GM23338 (cell line): ENCODE measurements around the gene BTBD16. TPM values are rescaled to one million over a fixed set of nuclear protein-coding genes. Genes with fewer than 3 reads are reported as not detected.

ENCODE experiments used
- ATAC-seq: fragments of 200-7000 bp; cut with Tn5 transposase; 3 replicates; pipeline ENCODE4 v1.9.1; 2020
- DNase-seq: peaks from one replicate; pipeline ENCODE4 v3.0.0-alpha.2; 2015; ENCODE audit warnings: low spot score
- H2AFZ ChIP-seq: fragments of 200-600 bp; sonication (generic); 2 replicates; pipeline ENCODE4 v1.8.0; 2016; ENCODE audit warnings: antibody characterized with exemption, mild to moderate bottlenecking, moderate library complexity
- H3F3A ChIP-seq: fragments of 200-600 bp; sonication (generic); replicated peaks from 2 replicates; pipeline ENCODE4 v1.8.0; 2017; ENCODE audit warnings: antibody characterized with exemption, mixed run types, low read depth
- H3K27ac ChIP-seq: fragments of 200-600 bp; sonication (generic); 2 replicates; pipeline ENCODE4 v1.6.1; 2016; ENCODE audit warnings: low read depth
- H3K27me3 ChIP-seq: fragments of 200-600 bp; sonication (generic); 2 replicates; pipeline ENCODE4 v1.8.0; 2016; ENCODE audit warnings: mild to moderate bottlenecking, mixed run types, moderate library complexity; ENCODE audit not compliant: insufficient read depth
- H3K36me3 ChIP-seq: fragments of 200-600 bp; sonication (generic); 2 replicates; pipeline ENCODE4 v1.8.0; 2016; ENCODE audit warnings: mild to moderate bottlenecking; ENCODE audit not compliant: insufficient read depth
- H3K4me1 ChIP-seq: fragments of 200-600 bp; sonication (generic); 2 replicates; pipeline ENCODE4 v1.8.0; 2016; ENCODE audit warnings: mild to moderate bottlenecking, moderate library complexity; ENCODE audit not compliant: insufficient read depth
- H3K4me2 ChIP-seq: fragments of 200-600 bp; sonication (generic); 2 replicates; pipeline ENCODE4 v1.7.1; 2017; ENCODE audit warnings: mixed run types
- H3K4me3 ChIP-seq: fragments of 200-600 bp; sonication (generic); 2 replicates; pipeline ENCODE4 v1.6.1; 2016; ENCODE audit warnings: mixed run types
- H3K79me2 ChIP-seq: fragments of 200-600 bp; sonication (generic); replicated peaks from 2 replicates; pipeline ENCODE4 v1.8.0; 2017; ENCODE audit warnings: mild to moderate bottlenecking; ENCODE audit not compliant: insufficient read depth
- H3K9me2 ChIP-seq: fragments of 200-600 bp; sonication (generic); 2 replicates; pipeline ENCODE4 v1.8.0; 2017; ENCODE audit not compliant: insufficient read depth
- H4K20me1 ChIP-seq: fragments of 200-600 bp; sonication (generic); replicated peaks from 2 replicates; pipeline ENCODE4 v1.8.0; 2017; ENCODE audit warnings: mild to moderate bottlenecking; ENCODE audit not compliant: insufficient read depth
- H3K27ac Mint-ChIP-seq: 2 replicates; pipeline ENCODE4 v1.8.0; 2020; ENCODE audit warnings: inconsistent platforms, mild to moderate bottlenecking, moderate library complexity, mixed read lengths
- H3K27me3 Mint-ChIP-seq: 3 replicates; pipeline ENCODE4 v1.8.0; 2022; ENCODE audit warnings: low read depth, mild to moderate bottlenecking, moderate library complexity, mixed read lengths, inconsistent platforms; ENCODE audit not compliant: insufficient read depth, poor library complexity
- H3K36me3 Mint-ChIP-seq: 3 replicates; pipeline ENCODE4 v1.8.0; 2021; ENCODE audit warnings: low read depth, mild to moderate bottlenecking, inconsistent platforms, moderate library complexity, mixed read lengths
- H3K4me1 Mint-ChIP-seq: 3 replicates; pipeline ENCODE4 v1.8.0; 2020; ENCODE audit warnings: mild to moderate bottlenecking, inconsistent platforms, mixed read lengths
- H3K4me3 Mint-ChIP-seq: 3 replicates; pipeline ENCODE4 v1.8.0; 2021; ENCODE audit warnings: moderate library complexity, mild to moderate bottlenecking, inconsistent platforms, mixed read lengths
- H3K9me3 Mint-ChIP-seq: 3 replicates; pipeline ENCODE4 v1.8.0; 2020; ENCODE audit warnings: moderate library complexity, mild to moderate bottlenecking, inconsistent platforms, mixed read lengths
- CREB1 ChIP-seq: fragments of 250-450 bp; sonication (Bioruptor Pico); IDR thresholded peaks from 2 replicates; pipeline ENCODE4 v1.5.0; 2020; ENCODE audit warnings: low read depth, mild to moderate bottlenecking, moderate library complexity
- ETS1 ChIP-seq: IDR thresholded peaks from 2 replicates; pipeline ENCODE4 v1.6.1; 2016; ENCODE audit warnings: antibody characterized with exemption
- EZH2phosphoT487 ChIP-seq: fragments of 200-600 bp; sonication (generic); IDR thresholded peaks from one replicate; pipeline ENCODE4 v1.8.1; 2018; ENCODE audit warnings: antibody characterized with exemption; ENCODE audit not compliant: unreplicated experiment
- JUNB ChIP-seq: IDR thresholded peaks from one replicate; pipeline ENCODE4 v1.6.1; 2016; ENCODE audit warnings: antibody characterized with exemption; ENCODE audit not compliant: unreplicated experiment
- NANOG ChIP-seq: IDR thresholded peaks from 2 replicates; pipeline ENCODE4 v1.6.1; 2016; ENCODE audit warnings: antibody characterized with exemption, borderline replicate concordance
- POLR2AphosphoS5 ChIP-seq: IDR thresholded peaks from 2 replicates; pipeline ENCODE4 v1.6.1; 2016; ENCODE audit warnings: antibody characterized with exemption, low read depth
- STAT1 ChIP-seq: IDR thresholded peaks from one replicate; pipeline ENCODE4 v1.6.1; 2016; ENCODE audit warnings: antibody characterized with exemption; ENCODE audit not compliant: unreplicated experiment
- ZNF114 ChIP-seq: fragments of 250-450 bp; sonication (Bioruptor Pico); IDR thresholded peaks from 2 replicates; pipeline ENCODE4 v1.5.0; 2020; ENCODE audit warnings: mild to moderate bottlenecking, moderate library complexity
- ZNF331 ChIP-seq: fragments of 250-450 bp; sonication (Bioruptor Pico); IDR thresholded peaks from 2 replicates; pipeline ENCODE4 v1.5.0; 2020; ENCODE audit warnings: low read depth, mild to moderate bottlenecking, moderate library complexity
- ZNF462 ChIP-seq: fragments of 250-450 bp; sonication (Bioruptor Pico); IDR thresholded peaks from 2 replicates; pipeline ENCODE4 v1.5.0; 2020; ENCODE audit warnings: mild to moderate bottlenecking, moderate library complexity
- polyA plus RNA-seq: library from polyadenylated mRNA; unstranded; fragments of >200 nt; fragmentation: Nextera tagmentation; extraction: Ambion mirVana; gene quantifications from 2 replicates; pipeline ENCODE4 v1.2.1, GENCODE V29; 2016
- total RNA-seq: library from RNA; depleted of rRNA; stranded (reverse); fragments of >200 nt; shearing (Covaris generic); gene quantifications from 2 replicates; pipeline ENCODE4 v1.2.3, GENCODE V29; 2014

Gene BTBD16
- total and polyA plus RNA-seq, 2 experiments from 2014 or later = not detected

DNA sequence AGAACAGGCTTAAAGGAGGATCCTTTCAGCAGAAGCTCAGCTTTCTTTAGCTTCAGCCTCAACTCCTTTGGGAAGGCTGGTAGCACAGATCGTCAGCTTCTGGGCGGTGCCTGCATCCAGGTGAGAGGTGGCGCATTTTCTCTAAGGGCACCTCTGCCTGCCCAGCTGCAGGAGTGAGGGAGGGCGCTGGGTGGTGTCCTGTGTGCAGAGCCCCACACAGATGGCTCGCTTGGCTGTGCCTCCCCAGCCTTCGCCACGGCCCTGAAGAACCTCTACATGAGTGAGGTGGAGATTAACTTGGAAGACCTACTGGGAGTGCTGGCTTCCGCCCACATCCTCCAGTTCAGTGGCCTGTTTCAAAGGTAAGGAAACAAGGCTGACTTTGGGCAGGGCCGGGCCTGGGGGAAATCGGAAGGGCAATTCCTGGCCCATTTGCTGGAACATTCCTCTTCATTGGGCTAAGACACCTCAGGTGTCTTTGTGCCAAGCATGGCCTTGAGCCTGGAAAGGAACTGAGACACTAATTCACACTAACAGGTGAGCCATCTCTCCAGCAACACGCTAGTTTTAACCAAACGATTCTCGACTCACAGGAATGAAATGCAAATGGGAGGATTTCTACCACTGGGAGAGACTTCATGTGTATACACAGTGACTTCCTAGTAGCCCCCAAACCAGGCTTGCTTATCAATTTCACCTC is 19.9 kb downstream of the BTBD16 start:
- no peaks in the 10 kb centered on the region for H3K27me3 ChIP-seq
- no peaks in the 10 kb centered on the region for H3F3A ChIP-seq
- H3K36me3 Mint-ChIP-seq = no peaks in the 10 kb centered on the region
- H3K27me3 Mint-ChIP-seq = peaks cover 1% of the 10 kb centered on the region
- no peak overlapping the region for H3K4me3 Mint-ChIP-seq
- no peak overlapping the region for H3K27ac ChIP-seq
- no peak overlapping the region for H3K4me3 ChIP-seq
- H3K4me2 ChIP-seq = no peak overlapping the region
- no peak overlapping the region for H3K27ac Mint-ChIP-seq
- peaks cover 14% of the 10 kb centered on the region for H3K4me1 Mint-ChIP-seq
- H3K79me2 ChIP-seq = no peaks in the 10 kb centered on the region
- H3K36me3 ChIP-seq = no peaks in the 10 kb centered on the region
- ATAC-seq = no peak
- TF ChIP-seq NANOG (no peak), ZNF114 (no peak), CREB1 (CRISPR knock-in tag) (no peak), ETS1 (no peak), POLR2AphosphoS5 (no peak), ZNF462 (CRISPR knock-in tag) (no peak), STAT1 (no peak), ZNF331 (no peak), JUNB (no peak), EZH2phosphoT487 (no peak)
- H3K9me2 ChIP-seq = no peaks in the 10 kb centered on the region
- H4K20me1 ChIP-seq = no peaks in the 10 kb centered on the region
- no peaks in the 10 kb centered on the region for H3K4me1 ChIP-seq
- 0 out of 2 replicates have a peak overlapping the region, but pooled peaks have one; percentile 7 for H2AFZ ChIP-seq
- no peak for DNase-seq
- H3K9me3 Mint-ChIP-seq = no peaks in the 10 kb centered on the region; the same call in 2 of the 3 replicates
